HEK293 (cell line): ENCODE results near the gene OPRM1.

Experiments
- CTCF ChIA-PET: fragments of 350-600 bp; formaldehyde crosslinking; extraction: SDS; loops from one replicate; lab custom pipeline; 2021; ENCODE audit warnings: antibody characterized with exemption; lab: Yijun Ruan, JAX
- POLR2A ChIA-PET: fragments of 300-600 bp; formaldehyde crosslinking; extraction: SDS; loops from one replicate; lab custom pipeline; 2020; ENCODE audit warnings: antibody characterized with exemption, inconsistent platforms; lab: Yijun Ruan, JAX
- H3K27ac ChIP-seq: fragments of 200-500 bp; sonication (Bioruptor generic); 2 replicates; pipeline ENCODE4 v1.5.1; 2014; ENCODE audit warnings: low read depth, low read length, control low read depth, inconsistent platforms; ENCODE audit errors: extremely low read depth
- H3K36me3 ChIP-seq, 2 experiments: fragments of 200-500 bp in 1 of 2; sonication (Bioruptor generic) in 1 of 2; 1 replicate in 1 of 2; 2 replicates in 1 of 2; pipeline ENCODE4 v1.5.1; 2014 to 2017; ENCODE audit warnings: inconsistent platforms in 2 of 2, low read length in 2 of 2; ENCODE audit not compliant: control insufficient read depth in 2 of 2, insufficient read depth in 1 of 2
- H3K4me1 ChIP-seq: fragments of 200-500 bp; sonication (Bioruptor generic); 2 replicates; pipeline ENCODE4 v1.5.1; 2014; ENCODE audit warnings: mild to moderate bottlenecking, low read length, inconsistent platforms; ENCODE audit not compliant: control insufficient read depth, insufficient read depth
- H3K4me3 ChIP-seq: 2 replicates; pipeline ENCODE4 v1.5.1; 2011; ENCODE audit warnings: low read depth, mild to moderate bottlenecking, control low read depth, low read length, moderate library complexity
- H3K9me3 ChIP-seq: fragments of 200-500 bp; sonication (Bioruptor generic); 2 replicates; pipeline ENCODE4 v1.5.1; 2014; ENCODE audit warnings: low read depth, low read length, inconsistent platforms; ENCODE audit not compliant: control insufficient read depth, insufficient read depth
- INSM2 ChIP-seq: fragments of 450-650 bp; formaldehyde crosslinking; IDR thresholded peaks from 2 replicates; pipeline ENCODE4 v1.5.1; 2016; ENCODE audit warnings: missing biosample characterization, missing genetic modification characterization
- MEIS1 ChIP-seq: sonication (generic); formaldehyde crosslinking; IDR thresholded peaks from 2 replicates; pipeline ENCODE4 v1.8.1; 2022; ENCODE audit warnings: missing genetic modification reagents, mild to moderate bottlenecking, borderline replicate concordance
- PBX3 ChIP-seq: sonication (generic); formaldehyde crosslinking; IDR thresholded peaks from 2 replicates; pipeline ENCODE4 v1.8.1; 2022; ENCODE audit warnings: mild to moderate bottlenecking, moderate library complexity, missing genetic modification reagents
- PRDM1 ChIP-seq: fragments of 450-650 bp; formaldehyde crosslinking; IDR thresholded peaks from 2 replicates; pipeline ENCODE4; 2016; ENCODE audit warnings: missing biosample characterization, missing genetic modification characterization
- REST ChIP-seq: fragments of 450-650 bp; formaldehyde crosslinking; IDR thresholded peaks from 2 replicates; pipeline ENCODE4 v1.5.1; 2016; ENCODE audit warnings: missing biosample characterization, missing genetic modification characterization
- SP2 ChIP-seq: fragments of 450-650 bp; formaldehyde crosslinking; IDR thresholded peaks from 2 replicates; pipeline ENCODE4 v1.5.1; 2016; ENCODE audit warnings: missing biosample characterization, missing genetic modification characterization
- TCF7L2 ChIP-seq: IDR thresholded peaks from 2 replicates; pipeline ENCODE4 v1.6.1; 2011; ENCODE audit warnings: low read depth, mild to moderate bottlenecking, inconsistent platforms, low read length, moderate library complexity, borderline replicate concordance
- ZBTB7A ChIP-seq: fragments of 450-650 bp; formaldehyde crosslinking; IDR thresholded peaks from 2 replicates; pipeline ENCODE4 v1.5.1; 2016; ENCODE audit warnings: low read depth, missing biosample characterization, missing genetic modification characterization
- ZBTB8A ChIP-seq: fragments of 450-650 bp; formaldehyde crosslinking; IDR thresholded peaks from 2 replicates; pipeline ENCODE4 v1.5.1; 2016; ENCODE audit warnings: missing biosample characterization, missing genetic modification characterization
- ZNF19 ChIP-seq: fragments of 450-650 bp; formaldehyde crosslinking; IDR thresholded peaks from 2 replicates; pipeline ENCODE4; 2016; ENCODE audit warnings: missing biosample characterization, missing genetic modification characterization, low read depth
- ZNF248 ChIP-seq: fragments of 450-650 bp; formaldehyde crosslinking; IDR thresholded peaks from 2 replicates; pipeline ENCODE4 v1.5.1; 2017; ENCODE audit warnings: missing biosample characterization, missing genetic modification characterization
- ZNF311 ChIP-seq: fragments of 450-650 bp; formaldehyde crosslinking; IDR thresholded peaks from 2 replicates; pipeline ENCODE4 v1.5.1; 2017; ENCODE audit warnings: missing biosample characterization, missing genetic modification characterization, borderline replicate concordance
- ZNF350 ChIP-seq: fragments of 450-650 bp; formaldehyde crosslinking; IDR thresholded peaks from 2 replicates; pipeline ENCODE4 v1.5.0; 2017; ENCODE audit warnings: missing biosample characterization, mild to moderate bottlenecking, missing genetic modification characterization
- ZNF423 ChIP-seq: fragments of 450-650 bp; formaldehyde crosslinking; IDR thresholded peaks from 2 replicates; pipeline ENCODE4 v1.5.1; 2016; ENCODE audit warnings: missing biosample characterization, missing genetic modification characterization
- ZNF514 ChIP-seq: fragments of 450-650 bp; formaldehyde crosslinking; IDR thresholded peaks from 2 replicates; pipeline ENCODE4 v1.5.1; 2016; ENCODE audit warnings: missing biosample characterization, missing genetic modification characterization
- ZNF530 ChIP-seq: fragments of 450-650 bp; formaldehyde crosslinking; IDR thresholded peaks from 2 replicates; pipeline ENCODE4 v1.5.1; 2016; ENCODE audit warnings: low read depth, missing biosample characterization, missing genetic modification characterization
- ZNF747 ChIP-seq: fragments of 450-650 bp; formaldehyde crosslinking; IDR thresholded peaks from 2 replicates; pipeline ENCODE4 v1.5.1; 2016; ENCODE audit warnings: missing biosample characterization, missing genetic modification characterization
- ZNF791 ChIP-seq: fragments of 450-650 bp; formaldehyde crosslinking; IDR thresholded peaks from 2 replicates; pipeline ENCODE4 v1.5.1; 2016; ENCODE audit warnings: missing biosample characterization, missing genetic modification characterization
- ZSCAN5A ChIP-seq: fragments of 450-650 bp; formaldehyde crosslinking; IDR thresholded peaks from 2 replicates; pipeline ENCODE4 v1.5.1; 2016; ENCODE audit warnings: missing biosample characterization, missing genetic modification characterization

OPRM1 gene

GRCh38 chr6:154164397-154164796 is 125.4 kb downstream of the OPRM1 start:
- ChIA-PET CTCF (interaction anchor here (0.6 to 1.4 kb wide), 7 partner anchors 12 to 510 kb away, joined by 3 to 4 read pairs (median 3); no protein-coding TSS in a partner anchor), POLR2A (no interaction called here)
- H3K9me3 ChIP-seq: no peaks in the 10 kb centered on the region
- no peaks in the 10 kb centered on the region for H3K4me1 ChIP-seq
- H3K27ac ChIP-seq: no peak overlapping the region
- no peak for TF ChIP-seq INSM2 (tag by site-specific recombination)
- no peak for TF ChIP-seq ZNF791 (tag by site-specific recombination)
- no peak for TF ChIP-seq ZNF248 (tag by site-specific recombination)
- TF ChIP-seq ZNF423 (tag by site-specific recombination): no peak
- no peak for TF ChIP-seq ZNF311 (tag by site-specific recombination)
- TF ChIP-seq REST (tag by site-specific recombination): no peak
- no peak for TF ChIP-seq ZNF530
- no peak for TF ChIP-seq PBX3
- TF ChIP-seq PRDM1 (tag by site-specific recombination): no peak
- TF ChIP-seq TCF7L2: no peak
- TF ChIP-seq SP2 (tag by site-specific recombination): no peak
- no peak overlapping the region for H3K4me3 ChIP-seq
- no peaks in the 10 kb centered on the region for H3K36me3 ChIP-seq

GRCh38 chr6:154165478-154165877 is 126.4 kb downstream of the OPRM1 start:
- POLR2A ChIA-PET: no interaction called here
- no peaks in the 10 kb centered on the region for H3K36me3 ChIP-seq
- H3K9me3 ChIP-seq: no peaks in the 10 kb centered on the region
- H3K27ac ChIP-seq: no peak overlapping the region
- H3K4me3 ChIP-seq: no peak overlapping the region
- no peak for TF ChIP-seq ZBTB8A
- no peak for TF ChIP-seq ZNF514 (tag by site-specific recombination)
- TF ChIP-seq ZNF350 (tag by site-specific recombination): no peak
- TF ChIP-seq ZNF19 (tag by site-specific recombination): no peak
- TF ChIP-seq MEIS1: no peak
- no peak for TF ChIP-seq ZSCAN5A (tag by site-specific recombination)
- TF ChIP-seq ZBTB7A (tag by site-specific recombination): no peak
- TF ChIP-seq ZNF747 (tag by site-specific recombination): no peak
- CTCF ChIA-PET: interaction anchor here (1.1 to 1.3 kb wide), 2 partner anchors 9 to 14 kb away, joined by 3 to 5 read pairs; no protein-coding TSS in a partner anchor
- H3K4me1 ChIP-seq: no peaks in the 10 kb centered on the region
